A673 (cell line): ENCODE results near the gene SEZ6L.

ENCODE experiments used
- EZH2 ChIP-seq: fragments of 200-600 bp; sonication (generic); IDR thresholded peaks from 2 replicates; pipeline ENCODE4 v1.6.1; 2017; ENCODE audit warnings: borderline replicate concordance, low read depth, mild to moderate bottlenecking, mixed read lengths, antibody characterized with exemption, low read length; ENCODE audit not compliant: poor library complexity, severe bottlenecking
- TF ChIP-seq, protein P1 (sequence below): fragments of 300-800, 200-600 bp; sonication (generic); conservative IDR thresholded peaks from 2 replicates; pipeline ENCODE4 v1.5.1; 2017; ENCODE audit warnings: low read depth, mild to moderate bottlenecking, antibody characterized with exemption, low read length, moderate library complexity, mixed read lengths

GRCh38 chr22:26377170-26377830, 208.0 kb downstream of the SEZ6L start:
- TF ChIP-seq, protein P1, sequence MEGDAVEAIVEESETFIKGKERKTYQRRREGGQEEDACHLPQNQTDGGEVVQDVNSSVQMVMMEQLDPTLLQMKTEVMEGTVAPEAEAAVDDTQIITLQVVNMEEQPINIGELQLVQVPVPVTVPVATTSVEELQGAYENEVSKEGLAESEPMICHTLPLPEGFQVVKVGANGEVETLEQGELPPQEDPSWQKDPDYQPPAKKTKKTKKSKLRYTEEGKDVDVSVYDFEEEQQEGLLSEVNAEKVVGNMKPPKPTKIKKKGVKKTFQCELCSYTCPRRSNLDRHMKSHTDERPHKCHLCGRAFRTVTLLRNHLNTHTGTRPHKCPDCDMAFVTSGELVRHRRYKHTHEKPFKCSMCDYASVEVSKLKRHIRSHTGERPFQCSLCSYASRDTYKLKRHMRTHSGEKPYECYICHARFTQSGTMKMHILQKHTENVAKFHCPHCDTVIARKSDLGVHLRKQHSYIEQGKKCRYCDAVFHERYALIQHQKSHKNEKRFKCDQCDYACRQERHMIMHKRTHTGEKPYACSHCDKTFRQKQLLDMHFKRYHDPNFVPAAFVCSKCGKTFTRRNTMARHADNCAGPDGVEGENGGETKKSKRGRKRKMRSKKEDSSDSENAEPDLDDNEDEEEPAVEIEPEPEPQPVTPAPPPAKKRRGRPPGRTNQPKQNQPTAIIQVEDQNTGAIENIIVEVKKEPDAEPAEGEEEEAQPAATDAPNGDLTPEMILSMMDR = no peak; the same call in 1 of the 2 replicates
- TF ChIP-seq EZH2 = no peak
